HG03378 (cell line): ENCODE measurements around the gene PIRT.

Experiments
- ATAC-seq: cut with Tn5 transposase; IDR thresholded peaks from one replicate; pipeline ENCODE4 v1.9.1; 2021; ENCODE audit warnings: mild to moderate bottlenecking, moderate library complexity; ENCODE audit not compliant: unreplicated experiment

PIRT gene

DNA sequence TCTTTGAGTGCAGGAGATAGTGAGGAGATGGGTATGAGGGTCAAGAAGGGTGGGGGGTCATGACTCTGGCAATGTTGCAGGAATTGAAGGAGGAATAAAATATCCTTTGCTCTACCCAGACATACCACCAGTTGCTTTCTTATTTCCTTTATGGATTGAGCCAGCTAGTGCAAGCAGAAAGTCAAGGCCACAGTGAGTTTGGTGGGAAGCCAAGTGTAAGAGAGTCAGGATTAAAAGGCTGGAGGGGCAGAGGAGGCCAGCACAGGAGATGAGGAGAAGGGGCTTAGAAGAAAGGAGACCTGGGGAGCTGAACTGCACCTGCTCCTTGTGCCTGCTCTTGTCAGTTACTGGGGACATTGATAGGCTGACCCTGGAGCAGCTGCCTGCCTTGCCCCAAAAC is 16.1 kb downstream of the PIRT start:
- no peak for ATAC-seq

DNA sequence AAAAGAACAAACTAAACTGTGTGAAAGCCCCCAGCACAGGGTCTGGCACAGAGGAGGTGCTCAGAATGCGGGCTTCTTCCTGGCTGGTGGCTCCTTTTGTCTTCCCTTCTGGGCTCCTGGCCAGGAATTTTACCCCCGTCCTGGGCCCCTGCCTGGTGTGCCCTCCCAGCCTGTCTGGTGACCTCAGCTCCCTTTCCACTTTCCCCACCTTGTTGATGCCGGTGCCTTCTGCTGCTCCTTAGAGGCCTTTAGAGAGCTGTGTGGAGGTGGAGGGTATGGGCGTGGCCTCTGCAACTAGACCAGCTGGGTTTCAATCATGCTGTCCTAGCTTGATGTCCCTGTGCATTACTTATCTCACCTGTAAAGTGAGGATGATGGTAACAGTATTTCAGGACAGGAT is 16.8 kb downstream of the PIRT start:
- ATAC-seq: no peak

DNA sequence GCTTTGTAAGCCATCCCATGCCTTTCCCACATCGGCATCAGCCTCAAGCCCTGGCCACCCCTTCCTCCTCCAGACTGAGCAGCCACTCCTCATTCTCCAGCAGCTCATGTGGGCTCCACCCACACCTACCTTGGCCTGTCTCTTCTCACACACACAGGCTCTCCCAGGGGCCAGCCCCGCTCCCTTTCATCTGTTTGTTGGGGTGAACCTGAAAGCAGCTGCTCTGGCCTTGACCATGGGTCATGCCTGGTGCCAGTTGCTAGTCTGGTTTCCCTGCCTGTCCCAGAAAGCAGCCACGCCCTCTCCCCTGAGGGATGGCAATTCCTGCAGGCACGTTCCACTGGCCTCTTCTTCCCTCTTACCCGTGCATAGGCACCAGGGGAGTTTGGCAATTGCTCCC is 22.6 kb downstream of the PIRT start:
- ATAC-seq: no peak

DNA sequence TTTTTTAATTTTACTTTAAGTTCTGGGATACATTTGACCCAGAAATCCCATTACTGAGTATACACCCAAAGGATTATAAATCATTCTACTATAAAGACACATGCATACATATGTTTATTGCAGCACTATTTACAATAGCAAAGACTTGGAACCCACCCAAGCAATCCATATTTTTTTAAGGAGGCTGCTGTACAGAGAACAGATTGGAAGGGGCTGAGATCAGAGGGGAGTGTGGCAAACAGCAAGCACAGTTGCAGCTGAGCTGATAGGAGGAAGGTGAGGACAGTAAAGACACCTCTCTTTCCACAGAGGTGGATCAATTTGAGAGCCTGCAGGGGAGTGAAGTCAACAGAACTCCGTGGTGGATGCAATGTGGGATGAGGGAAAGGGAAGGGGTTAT is 23.8 kb downstream of the PIRT start:
- ATAC-seq: no peak

DNA sequence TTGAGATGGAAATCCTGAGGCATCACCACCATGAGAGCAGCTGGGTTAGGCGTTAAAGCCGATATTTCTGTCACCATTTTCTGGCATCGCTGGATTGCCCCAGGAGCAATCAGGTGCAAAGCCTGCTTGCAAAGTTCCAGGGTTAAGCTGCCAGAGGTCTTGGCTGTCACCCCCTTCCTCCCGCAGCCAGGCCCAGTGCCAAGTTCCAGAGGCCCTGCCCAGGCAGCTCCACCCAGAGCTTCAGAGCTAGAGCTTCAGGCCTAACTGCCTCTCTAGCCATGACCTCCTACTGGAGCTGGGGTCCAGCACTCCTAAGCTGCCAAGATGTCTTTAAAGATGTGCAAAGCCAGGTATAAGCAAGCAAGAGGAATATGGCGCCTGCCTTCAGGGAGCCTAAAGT is 25.2 kb downstream of the PIRT start:
- no peak for ATAC-seq

DNA sequence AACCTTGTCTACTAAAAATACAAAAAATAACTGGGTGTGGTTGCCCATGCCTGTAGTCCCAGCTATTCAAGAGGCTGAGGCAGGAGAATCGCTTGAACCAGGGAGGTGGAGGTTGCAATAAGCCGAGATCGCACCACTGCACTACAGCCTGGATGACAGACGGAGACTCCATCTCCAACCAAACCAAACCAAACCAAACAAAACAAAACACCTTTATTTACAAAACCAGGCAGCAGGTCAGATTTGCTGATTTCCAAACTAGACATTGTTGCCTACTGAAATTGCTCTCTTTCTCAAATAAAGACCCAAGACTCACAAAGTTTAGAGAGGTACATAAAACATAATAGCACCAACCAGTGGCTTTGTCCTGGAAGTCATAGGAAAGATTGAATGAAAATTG is 28.3 kb downstream of the PIRT start:
- no peak for ATAC-seq

DNA sequence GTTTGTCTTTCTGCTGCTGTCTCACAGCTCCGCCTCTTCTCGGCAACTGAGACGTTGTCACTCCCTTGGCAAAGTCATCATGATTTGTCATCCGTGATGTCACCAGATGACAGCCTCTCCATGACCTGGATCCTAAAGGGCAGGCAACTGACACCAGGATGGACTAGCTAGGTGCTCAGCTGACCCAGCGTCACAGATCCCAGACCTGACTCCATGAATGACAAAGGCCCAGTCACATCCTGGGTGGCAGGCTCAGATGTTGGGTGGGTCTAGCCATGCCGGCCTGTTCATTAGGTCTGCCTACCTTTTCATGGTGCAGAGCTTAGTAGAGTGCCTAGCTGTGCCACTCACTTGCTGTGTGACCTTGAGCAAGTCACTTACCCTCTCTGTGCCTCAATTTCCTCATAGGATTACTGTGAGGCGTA is 30.2 kb downstream of the PIRT start:
- ATAC-seq: no peak

DNA sequence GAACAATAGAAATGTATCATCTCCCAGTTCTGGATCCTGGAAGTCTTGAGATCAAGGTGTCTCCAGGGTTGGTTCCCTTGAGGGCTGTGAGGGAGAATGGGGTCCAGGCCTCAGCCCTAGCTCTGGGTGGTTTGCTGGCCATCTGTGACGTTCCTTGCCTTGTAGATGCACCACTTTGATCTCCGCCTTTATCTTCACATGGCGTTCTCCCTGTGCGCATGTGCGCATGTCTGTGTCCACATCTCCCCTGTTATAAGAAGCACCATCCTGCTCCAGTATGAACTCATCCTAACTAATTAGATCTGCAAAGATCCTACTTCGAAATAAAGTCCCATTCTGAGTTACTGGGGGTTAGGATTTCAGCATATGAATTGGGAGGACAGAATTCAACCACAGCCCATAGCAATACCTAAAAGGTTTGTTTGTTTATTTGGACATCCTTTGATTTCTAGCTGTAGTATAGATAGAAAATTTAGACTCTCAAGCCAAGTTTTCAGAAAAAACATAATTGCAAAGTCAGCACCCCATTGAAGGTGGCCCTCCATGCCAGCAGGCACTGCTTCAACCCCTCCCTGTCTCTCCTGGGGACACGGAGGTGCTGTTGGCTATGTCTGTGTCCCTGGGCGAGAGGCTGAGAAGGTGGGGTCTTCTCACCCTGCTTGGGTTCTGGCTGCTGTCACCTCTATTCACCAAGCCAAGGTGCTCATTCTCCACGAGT is 31.2 kb downstream of the PIRT start:
- no peak for ATAC-seq

DNA sequence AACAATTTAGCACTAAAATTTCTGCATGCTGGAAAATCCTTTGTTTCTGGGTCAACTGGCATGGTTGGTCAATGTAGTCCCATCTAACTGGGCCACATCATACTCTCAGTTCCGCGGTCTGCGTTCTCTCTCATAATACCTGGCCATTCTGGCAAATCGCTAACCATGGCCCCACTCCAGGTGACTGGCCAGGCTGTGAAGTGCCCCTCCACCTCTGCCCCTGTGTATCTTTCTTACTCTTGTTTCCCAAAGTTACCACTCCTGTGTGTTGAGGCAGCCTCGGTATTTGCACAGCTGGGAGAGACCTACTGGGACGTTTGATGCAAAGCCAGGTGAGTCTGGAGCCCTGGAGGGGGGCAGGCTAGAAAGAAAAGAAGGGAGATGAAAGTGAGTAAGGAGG is 32.0 kb downstream of the PIRT start:
- ATAC-seq: no peak

DNA sequence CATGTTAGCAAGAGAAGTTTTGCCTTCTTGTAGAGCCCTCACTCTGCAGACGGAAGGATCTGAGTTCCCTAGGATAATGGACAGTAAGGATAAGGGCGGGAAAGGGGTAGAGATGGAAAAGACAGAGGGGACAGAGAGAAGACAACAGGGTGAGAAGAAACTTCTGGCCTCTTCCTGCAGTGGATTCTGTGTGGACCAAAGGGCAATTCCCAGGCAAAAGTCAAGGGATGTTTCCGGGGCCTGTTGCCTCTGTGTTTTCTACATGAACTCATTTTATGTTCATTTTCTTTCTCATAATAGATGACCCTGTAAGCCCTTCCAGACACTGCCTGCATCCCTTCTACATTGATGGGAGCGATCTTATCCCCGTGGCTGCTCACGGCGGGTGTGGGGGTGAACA is 33.3 kb downstream of the PIRT start:
- ATAC-seq: no peak

DNA sequence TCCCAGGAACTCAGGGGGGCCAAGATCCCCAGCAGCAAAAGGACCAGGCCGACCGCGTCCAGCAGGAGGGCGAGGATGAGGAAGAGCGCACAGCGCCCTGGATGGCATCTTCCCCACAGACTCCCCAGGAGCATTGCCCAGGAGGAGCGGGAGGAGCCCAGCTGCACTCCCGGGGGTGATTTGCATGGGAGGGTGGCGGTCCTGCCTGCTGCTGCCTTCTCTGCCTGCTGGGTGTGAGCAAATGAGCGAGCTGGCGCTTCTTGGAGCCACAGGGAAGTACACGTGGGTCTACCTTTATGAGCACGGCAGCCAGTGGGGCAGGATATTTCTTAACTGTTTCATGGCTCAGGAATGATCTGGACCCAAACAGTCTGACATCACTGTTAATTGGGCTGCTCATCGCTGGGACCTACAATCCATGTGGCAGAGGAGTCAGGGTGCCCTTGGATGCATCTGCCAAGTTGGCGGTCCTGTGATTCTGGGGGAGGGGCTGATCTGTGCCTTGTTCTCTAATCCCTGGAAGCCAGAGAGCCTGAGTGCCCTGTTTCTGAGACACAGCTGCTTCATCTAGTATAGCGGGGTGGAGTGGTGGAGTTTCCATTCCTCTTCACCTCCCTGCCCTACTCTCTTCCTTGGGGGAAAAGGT is 33.9 kb downstream of the PIRT start, which contains the start of gene TMEM238L:
Gene TMEM238L, minus strand, starts transcription at position 270 of the 646 bp plus-strand sequence. Its CDS starts 136 bp downstream, at position 134.
- ATAC-seq: no peak

DNA sequence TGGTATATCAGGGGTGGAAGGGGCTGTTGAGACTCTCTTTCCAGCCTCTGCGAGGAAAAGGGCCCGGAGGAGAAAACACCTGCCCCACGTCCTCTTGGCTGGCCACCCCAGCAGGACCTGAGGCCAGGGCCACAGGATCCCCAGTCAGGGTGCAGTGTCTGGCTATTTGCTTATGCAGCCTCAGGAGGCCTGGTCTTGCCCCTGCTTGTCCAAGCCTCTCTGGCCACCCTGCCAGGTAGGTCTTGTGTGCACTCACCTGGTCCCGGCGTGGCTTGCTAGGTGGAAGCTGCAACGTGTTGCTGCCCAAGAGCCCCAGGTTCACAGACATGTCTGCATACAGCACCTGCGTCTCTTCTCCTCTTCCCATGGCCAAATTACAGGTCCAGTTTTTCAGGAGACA is 34.5 kb downstream of the PIRT start:
- no peak for ATAC-seq

DNA sequence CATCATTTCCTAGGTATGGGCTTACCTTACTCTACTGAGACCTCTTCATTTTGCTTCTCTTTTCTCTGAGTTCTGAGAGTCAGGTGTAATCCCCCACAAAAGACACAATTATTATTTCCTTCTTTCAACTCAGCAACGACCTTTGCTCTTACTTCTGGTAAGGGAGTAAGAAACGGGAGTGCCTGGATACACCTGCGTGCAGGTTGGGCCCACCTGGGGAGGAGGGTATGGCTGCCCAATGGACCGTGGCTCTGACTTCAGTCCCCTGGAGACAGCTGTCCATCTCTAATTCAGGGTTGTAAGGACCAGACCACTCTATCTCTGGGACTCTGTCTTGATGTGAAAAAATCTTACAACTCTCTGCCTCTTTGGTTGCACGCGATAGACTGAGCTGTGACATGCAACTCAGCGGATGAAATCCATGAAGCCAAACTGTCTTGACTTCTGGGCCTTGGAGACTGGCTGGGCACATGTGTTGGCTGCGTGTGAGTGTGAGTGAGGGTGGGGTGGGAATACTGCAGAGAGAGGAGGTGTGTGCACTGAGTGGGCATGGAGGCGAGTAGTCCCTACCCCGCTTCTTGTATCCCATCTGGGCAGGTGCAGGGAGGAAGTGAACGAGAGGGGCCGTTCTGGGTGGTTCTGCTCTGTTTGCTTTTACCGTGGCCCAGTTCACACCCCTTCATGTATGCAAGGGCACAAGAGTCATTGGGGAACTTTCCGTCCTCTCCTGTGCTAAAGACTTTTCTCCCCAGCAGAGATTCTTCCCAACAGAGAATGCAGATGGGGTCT is 35.2 kb downstream of the PIRT start:
- ATAC-seq: no peak

DNA sequence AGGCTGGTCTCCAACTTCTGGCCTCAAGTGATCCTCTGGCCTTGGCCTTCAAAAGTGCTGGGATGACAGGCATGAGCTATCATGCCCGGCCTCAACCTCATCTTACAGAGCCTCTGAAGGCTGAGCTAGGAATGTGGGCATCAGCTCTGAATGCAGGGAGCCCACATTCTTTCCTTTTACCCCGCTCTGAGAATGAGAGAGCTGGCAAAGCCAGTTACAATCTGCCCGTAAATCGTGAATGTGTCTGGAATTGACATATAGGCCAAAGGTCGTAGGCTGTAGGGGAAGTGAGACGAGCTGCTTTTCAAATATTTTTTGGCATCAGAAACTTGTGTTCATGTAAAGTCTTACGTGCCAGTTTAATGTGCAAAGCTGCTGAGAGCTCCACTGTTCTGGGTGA is 38.5 kb downstream of the PIRT start:
- ATAC-seq: no peak

DNA sequence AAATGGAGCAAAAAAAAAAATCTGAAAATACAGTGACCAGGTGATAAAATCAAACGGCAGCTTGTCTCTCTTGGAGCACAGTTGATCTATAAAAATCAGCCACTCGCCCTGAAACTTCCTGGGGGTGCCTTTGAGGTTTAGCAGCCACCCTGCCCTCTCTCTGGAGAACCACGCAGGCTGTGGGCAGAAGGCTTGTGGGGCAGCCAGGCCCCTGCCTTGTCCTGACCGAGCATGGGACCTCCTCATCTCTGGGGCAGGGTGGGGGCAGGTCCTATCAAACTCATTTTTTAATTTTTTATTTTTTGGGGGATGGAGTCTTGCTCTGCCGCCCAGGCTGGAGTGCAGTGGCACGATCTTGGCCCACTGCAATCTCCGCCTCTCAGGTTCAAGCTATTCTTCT is 39.0 kb downstream of the PIRT start:
- ATAC-seq: no peak

DNA sequence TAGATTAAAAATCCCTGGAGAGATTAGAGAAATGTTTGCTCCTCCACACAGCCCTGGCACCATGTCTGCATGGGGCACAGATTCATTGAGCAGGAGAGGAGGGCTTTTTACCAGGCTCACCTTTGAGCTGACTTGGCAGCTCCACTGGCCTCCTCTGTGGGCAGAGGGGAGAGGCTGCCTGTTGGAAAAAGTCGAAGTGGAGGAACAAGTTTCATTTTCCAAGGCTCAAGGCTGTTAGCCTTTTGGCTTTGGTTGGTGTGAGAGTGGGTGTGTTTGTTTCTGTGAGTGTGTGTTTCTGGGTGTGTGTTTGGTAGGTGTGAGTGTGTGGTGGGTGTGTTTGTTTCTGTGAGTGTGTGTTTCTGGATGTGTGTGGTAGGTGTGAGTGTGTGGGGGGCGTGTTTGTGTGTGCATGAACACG is 39.5 kb downstream of the PIRT start:
- ATAC-seq: no peak

DNA sequence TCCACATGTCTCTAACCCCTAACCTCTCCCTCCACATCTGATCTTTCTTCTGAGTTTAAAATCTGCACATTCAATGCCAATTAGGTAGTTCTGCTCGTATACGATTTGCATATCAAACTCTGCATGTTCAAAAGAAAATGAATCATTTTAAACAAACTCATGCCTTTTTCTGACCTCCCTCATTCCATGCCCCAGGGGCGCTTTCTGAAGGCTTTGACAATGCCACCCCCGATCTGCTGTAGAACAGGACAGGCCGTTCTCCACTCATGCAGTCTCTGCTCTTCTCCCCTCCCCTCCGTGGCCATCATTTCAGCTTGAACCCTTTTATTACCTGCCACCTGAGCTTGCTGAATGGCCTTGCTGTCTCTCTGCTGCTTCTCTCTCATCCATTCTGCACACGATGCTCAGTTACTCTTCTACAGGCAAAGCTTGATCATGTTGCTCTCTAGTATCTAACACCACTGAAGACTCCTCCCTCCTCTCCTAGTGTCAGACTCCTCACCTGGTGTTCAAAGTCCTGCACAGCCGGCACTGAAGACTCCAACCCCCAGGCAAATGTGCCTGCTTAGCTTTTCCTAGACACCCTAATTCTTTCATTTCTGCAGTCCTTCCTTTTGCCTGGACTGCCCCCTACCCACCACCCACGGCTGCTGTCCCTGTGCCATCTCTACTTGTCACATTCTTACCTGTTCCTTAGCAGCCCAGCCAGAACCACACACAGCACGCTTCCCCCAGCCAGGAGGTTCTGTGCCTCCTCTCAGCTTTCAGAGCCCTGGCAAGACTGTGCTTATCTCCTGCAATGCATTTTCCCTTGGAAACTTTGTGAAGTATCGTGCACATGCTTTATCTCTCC is 40.2 kb downstream of the PIRT start:
- no peak for ATAC-seq

DNA sequence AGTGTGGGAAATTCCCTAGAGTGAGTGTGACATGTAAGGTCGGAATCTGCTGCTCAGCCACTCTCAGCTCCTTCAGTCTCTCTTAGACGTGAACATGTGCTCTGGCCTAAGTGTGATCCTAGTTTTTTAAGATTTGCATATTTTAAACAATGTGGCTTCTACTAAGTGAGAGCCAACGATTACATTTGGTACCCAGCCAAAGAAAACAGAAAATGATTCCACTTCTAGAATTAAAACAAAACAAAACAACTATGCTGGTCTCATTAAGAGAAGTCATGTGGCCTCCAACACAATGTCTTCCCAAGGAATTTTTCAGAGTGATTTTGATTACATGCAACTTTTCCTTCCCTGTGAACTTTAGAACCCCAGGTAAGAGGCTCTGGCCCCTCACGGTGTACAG is 44.1 kb downstream of the PIRT start:
- no peak for ATAC-seq

DNA sequence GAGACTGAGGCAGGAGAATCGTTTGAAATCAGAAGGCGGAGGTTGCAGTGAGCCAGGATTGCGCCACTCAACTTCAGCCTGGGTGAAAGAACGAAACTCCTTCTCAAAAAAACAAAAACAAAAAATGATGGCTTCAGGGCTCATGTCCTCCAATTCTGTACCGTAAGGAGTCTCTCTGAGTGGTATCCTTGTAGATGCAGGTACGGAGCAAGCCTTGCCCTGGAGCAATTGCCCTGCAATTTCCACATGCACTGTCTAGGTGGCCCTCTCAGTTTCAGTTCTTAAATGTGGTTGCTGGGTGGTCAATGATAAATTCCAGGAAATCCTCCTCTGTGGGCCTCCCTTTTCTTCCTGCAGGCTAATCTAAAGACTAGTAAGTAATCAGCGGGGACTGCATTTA is 44.6 kb downstream of the PIRT start:
- ATAC-seq: no peak

DNA sequence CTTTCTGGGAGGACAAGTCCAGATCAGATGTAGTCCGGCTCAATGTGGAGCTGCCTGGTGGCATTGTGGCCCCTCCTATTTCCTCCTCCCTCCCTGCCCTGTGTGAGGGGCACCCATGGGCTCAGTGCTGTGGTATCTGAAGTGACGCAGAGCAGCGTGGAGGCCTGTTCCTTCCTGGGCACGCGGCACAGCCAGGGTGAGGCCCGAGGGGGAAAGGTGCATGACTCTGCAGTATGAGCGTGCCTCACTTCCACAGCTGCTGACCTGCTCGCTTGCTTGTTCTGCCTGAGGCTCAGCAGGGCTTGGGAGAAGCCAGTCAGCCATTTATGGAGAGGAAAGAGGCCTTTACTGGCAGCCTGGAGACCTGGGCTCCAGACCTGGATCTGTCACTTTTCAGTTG is 45.7 kb downstream of the PIRT start:
- ATAC-seq: no peak
